GM21723 (cell line): ENCODE measurements around the gene DOK5.
"Not testable (repeated sequence)": the region's sequence is repeated elsewhere in the genome, so short reads cannot be mapped to it uniquely, and the experiment has no call there.

Source experiments
- ATAC-seq: cut with Tn5 transposase; IDR thresholded peaks from one replicate; pipeline ENCODE4 v1.9.1; 2021; ENCODE audit warnings: mild to moderate bottlenecking, moderate library complexity; ENCODE audit not compliant: unreplicated experiment

Gene DOK5

GRCh38 chr20:54469952-54470351, 5.4 kb upstream of the DOK5 start:
- ATAC-seq, result no peak

GRCh38 chr20:54470697-54471096, 4.7 kb upstream of the DOK5 start:
- no peak for ATAC-seq

GRCh38 chr20:54472607-54473006, 2.8 kb upstream of the DOK5 start:
- no peak for ATAC-seq

- no peak for ATAC-seq
Measured at GRCh38 chr20:54473340-54473739, 2.1 kb upstream of the DOK5 start.

- ATAC-seq, result no peak
Measured at GRCh38 chr20:54474046-54474445, 1.3 kb upstream of the DOK5 start.

- ATAC-seq, result no peak
Measured at GRCh38 chr20:54474866-54475265, 527 bp upstream of the DOK5 start.

GRCh38 chr20:54476169-54477009, 996 bp downstream of the DOK5 start:
- ATAC-seq, result no peak

GRCh38 chr20:54477191-54477955, 2.0 kb downstream of the DOK5 start:
- ATAC-seq, result no peak

GRCh38 chr20:54479138-54479906, 3.9 kb downstream of the DOK5 start:
- no peak for ATAC-seq

- ATAC-seq, result not testable (repeated sequence)
Measured at GRCh38 chr20:54479937-54480336, 4.5 kb downstream of the DOK5 start.

GRCh38 chr20:54481442-54481841, 6.0 kb downstream of the DOK5 start:
- no peak for ATAC-seq

- ATAC-seq, result no peak
Measured at GRCh38 chr20:54485631-54486030, 10.2 kb downstream of the DOK5 start.

- ATAC-seq, result no peak
Measured at GRCh38 chr20:54486585-54486984, 11.2 kb downstream of the DOK5 start.

- no peak for ATAC-seq
Measured at GRCh38 chr20:54488442-54488841, 13.0 kb downstream of the DOK5 start.

- ATAC-seq, result no peak
Measured at GRCh38 chr20:54491506-54491905, 16.1 kb downstream of the DOK5 start.

GRCh38 chr20:54494303-54495006, 19.1 kb downstream of the DOK5 start:
- ATAC-seq, result no peak

GRCh38 chr20:54497931-54498718, 22.7 kb downstream of the DOK5 start:
- no peak for ATAC-seq

GRCh38 chr20:54499111-54499510, 23.7 kb downstream of the DOK5 start:
- no peak for ATAC-seq

GRCh38 chr20:54502179-54502578, 26.8 kb downstream of the DOK5 start:
- no peak for ATAC-seq

- ATAC-seq, result no peak
Measured at GRCh38 chr20:54506643-54507042, 31.2 kb downstream of the DOK5 start.
